Endodermal cell (in vitro differentiated cells): Measurements from ENCODE around the gene MAPK8. TPM values are rescaled to one million over a fixed set of nuclear protein-coding genes. Genes with fewer than 3 reads are reported as not detected.

Experiments used
- DNase-seq: peaks from one replicate; pipeline ENCODE4 v3.0.0-alpha.2; 2017
- H3K27ac ChIP-seq: 2 replicates; pipeline ENCODE4 v1.5.1; 2013; ENCODE audit warnings: mild to moderate bottlenecking, low read depth, low read length, moderate library complexity
- H3K27me3 ChIP-seq: 2 replicates; pipeline ENCODE4 v1.6.1; 2013; ENCODE audit warnings: mild to moderate bottlenecking, low read length, moderate library complexity; ENCODE audit not compliant: insufficient read depth, control insufficient read depth, poor library complexity, severe bottlenecking
- H3K36me3 ChIP-seq: 2 replicates; pipeline ENCODE4 v1.7.0; 2013; ENCODE audit warnings: mild to moderate bottlenecking, low read length, moderate library complexity; ENCODE audit not compliant: control insufficient read depth, insufficient read depth
- H3K4me1 ChIP-seq: one replicate; pipeline ENCODE4 v1.7.0; 2013; ENCODE audit warnings: low read length; ENCODE audit not compliant: control insufficient read depth, insufficient read depth
- H3K4me3 ChIP-seq: 2 replicates; pipeline ENCODE4 v1.5.1; 2013; ENCODE audit warnings: mild to moderate bottlenecking, low read length, moderate library complexity
- H3K9ac ChIP-seq: 2 replicates; pipeline ENCODE4 v1.6.1; 2013; ENCODE audit warnings: mild to moderate bottlenecking, low read length, moderate library complexity; ENCODE audit not compliant: poor library complexity, severe bottlenecking; ENCODE audit errors: extremely low read depth
- H3K9me3 ChIP-seq: 2 replicates; pipeline ENCODE4 v1.6.1; 2013; ENCODE audit warnings: mild to moderate bottlenecking, low read length, moderate library complexity; ENCODE audit not compliant: control insufficient read depth
- H3K27ac Mint-ChIP-seq: 2 replicates; pipeline ENCODE4 v1.8.0; 2020; ENCODE audit warnings: mixed read lengths
- H3K27me3 Mint-ChIP-seq: 2 replicates; pipeline ENCODE4 v1.8.0; 2021; ENCODE audit warnings: mild to moderate bottlenecking, mixed read lengths; ENCODE audit not compliant: insufficient read depth
- H3K36me3 Mint-ChIP-seq: 2 replicates; pipeline ENCODE4 v1.8.0; 2020; ENCODE audit warnings: low read depth, mixed read lengths
- H3K4me1 Mint-ChIP-seq: 2 replicates; pipeline ENCODE4 v1.8.0; 2020; ENCODE audit warnings: mixed read lengths
- H3K4me3 Mint-ChIP-seq: 2 replicates; pipeline ENCODE4 v1.8.0; 2020; ENCODE audit warnings: mild to moderate bottlenecking, moderate library complexity, mixed read lengths
- H3K9me3 Mint-ChIP-seq: 2 replicates; pipeline ENCODE4 v1.8.0; 2020; ENCODE audit warnings: mild to moderate bottlenecking, mixed read lengths
- CTCF ChIP-seq: fragments of 200-600 bp; sonication (generic); conservative IDR thresholded peaks from 2 replicates; pipeline ENCODE4 v1.5.0; 2021; ENCODE audit warnings: antibody characterized with exemption, mild to moderate bottlenecking
- WGBS, 2 experiments: methylation state at CpG; one replicate each; pipeline versions ENCODE4 v1.1.5 to v1.1.7; 2013; ENCODE audit warnings: missing lambda C conversion rate in 2 of 2, mixed read lengths in 1 of 2; ENCODE audit not compliant: insufficient coverage in 1 of 2, insufficient read length in 1 of 2; 5-methylcytosine and 5-hydroxymethylcytosine counted together
- total RNA-seq, 2 donors: library from RNA; stranded (reverse); fragmentation: NEBNext Ultra II Directional in 1 of 2; extraction: Animal tissue kit (Norgen Biotek cat#: 25700) in 1 of 2; gene quantifications; 2 replicates in 1 of 2; 3 replicates in 1 of 2; pipeline ENCODE4 v1.2.1, GENCODE V29; 2021

The MAPK8 gene
- total RNA-seq, 2 donors from 2014 or later: 84.2 to 146 TPM

DNA sequence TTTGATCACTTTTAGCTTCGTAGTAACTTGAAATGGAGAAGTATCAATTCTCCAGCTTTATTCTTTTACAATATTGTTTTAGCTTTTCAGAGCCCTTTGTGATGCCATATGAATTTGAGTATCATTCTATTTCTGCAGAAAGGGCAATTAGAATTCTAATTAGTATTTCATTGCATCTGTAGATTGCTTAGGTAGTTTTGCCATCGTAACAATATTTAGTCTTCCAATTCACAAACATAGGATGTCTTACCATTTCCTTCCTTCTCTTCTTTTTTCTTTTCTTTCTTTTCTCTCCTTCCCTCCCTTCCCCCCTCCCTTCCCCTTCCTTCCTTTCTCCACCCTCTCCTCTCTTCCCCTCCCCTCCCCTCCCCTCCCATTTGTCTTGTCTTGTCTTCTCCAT, 105.0 kb downstream of the MAPK8 start:
- peaks cover 41% of the 10 kb centered on the region for H3K36me3 ChIP-seq
- no peak overlapping the region for H3K27ac Mint-ChIP-seq
- no peak overlapping the region for H3K27ac ChIP-seq
- no peaks in the 10 kb centered on the region for H3K4me1 ChIP-seq
- no peak overlapping the region for H3K4me3 Mint-ChIP-seq
- peaks cover 43% of the 10 kb centered on the region for H3K36me3 Mint-ChIP-seq
- DNase-seq: no peak
- H3K9me3 Mint-ChIP-seq: peaks cover 14% of the 10 kb centered on the region
- no peak overlapping the region for H3K9ac ChIP-seq
- 88 to 94% methylated on average over 1 to 2 of the region's 2 CpGs for WGBS, 2 experiments
- H3K9me3 ChIP-seq: peaks cover 28% of the 10 kb centered on the region
- no peaks in the 10 kb centered on the region for H3K27me3 ChIP-seq
- peaks cover 5% of the 10 kb centered on the region for H3K4me1 Mint-ChIP-seq
- no peak for TF ChIP-seq CTCF
- peak overlapping the region; percentile 30 for H3K4me3 ChIP-seq
- H3K27me3 Mint-ChIP-seq: no peaks in the 10 kb centered on the region

DNA sequence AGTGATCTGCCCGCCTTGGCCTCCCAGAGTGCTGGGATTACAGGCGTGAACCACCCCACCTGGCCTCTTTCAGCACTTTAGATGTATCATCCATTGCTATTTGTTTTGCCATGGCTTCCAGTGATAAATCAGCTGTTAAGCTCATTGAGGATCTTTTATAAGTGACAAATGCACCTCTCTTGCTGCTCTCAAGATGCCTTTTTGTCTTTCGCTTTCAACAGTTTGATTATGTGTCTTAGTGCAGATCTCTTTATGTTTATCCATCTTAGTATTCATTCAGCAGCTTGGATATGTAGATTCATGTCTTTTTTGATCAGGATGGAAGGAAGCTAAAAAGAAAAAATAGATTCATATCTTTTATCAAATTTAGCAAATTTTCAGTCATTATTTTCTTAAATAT, 105.6 kb downstream of the MAPK8 start:
- no peak overlapping the region for H3K9ac ChIP-seq
- no peak overlapping the region for H3K27ac ChIP-seq
- 95 to 100% methylated on average over 3 of the region's 3 CpGs for WGBS, 2 experiments
- H3K27me3 Mint-ChIP-seq: no peaks in the 10 kb centered on the region
- no peak for DNase-seq
- peaks cover 28% of the 10 kb centered on the region for H3K9me3 ChIP-seq
- H3K4me1 ChIP-seq: peaks cover 3% of the 10 kb centered on the region
- no peak overlapping the region for H3K4me3 Mint-ChIP-seq
- H3K27ac Mint-ChIP-seq: no peak overlapping the region
- H3K9me3 Mint-ChIP-seq: peaks cover 14% of the 10 kb centered on the region
- peaks cover 37% of the 10 kb centered on the region for H3K36me3 ChIP-seq
- H3K4me3 ChIP-seq: no peak overlapping the region
- H3K4me1 Mint-ChIP-seq: peaks cover 10% of the 10 kb centered on the region
- H3K27me3 ChIP-seq: no peaks in the 10 kb centered on the region
- H3K36me3 Mint-ChIP-seq: peaks cover 43% of the 10 kb centered on the region
- TF ChIP-seq CTCF: no peak

DNA sequence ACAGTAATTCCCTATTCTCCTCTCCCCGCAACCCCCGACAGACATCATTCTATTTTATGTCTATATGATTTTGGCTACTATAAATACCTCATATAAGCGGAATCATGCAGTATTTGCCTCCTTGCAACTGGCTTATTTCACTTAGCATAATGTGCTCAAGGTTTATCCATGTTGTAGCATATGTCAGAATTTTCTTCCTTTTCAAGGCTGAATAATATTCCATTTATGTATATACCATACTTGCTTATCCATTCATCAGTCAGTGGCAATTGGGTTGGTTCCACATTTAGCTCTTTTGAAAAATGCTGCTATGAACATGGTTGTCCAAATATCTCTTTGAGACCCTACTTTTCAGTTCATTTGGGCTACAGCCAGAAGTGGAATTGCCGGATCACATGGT, 106.5 kb downstream of the MAPK8 start:
- H3K27me3 ChIP-seq: no peaks in the 10 kb centered on the region
- no peak for TF ChIP-seq CTCF
- no peak overlapping the region for H3K9ac ChIP-seq
- H3K4me3 Mint-ChIP-seq: no peak overlapping the region
- no peak overlapping the region for H3K27ac Mint-ChIP-seq
- peaks cover 12% of the 10 kb centered on the region for H3K4me1 ChIP-seq
- peaks cover 28% of the 10 kb centered on the region for H3K9me3 ChIP-seq
- H3K36me3 ChIP-seq: peaks cover 37% of the 10 kb centered on the region
- H3K36me3 Mint-ChIP-seq: peaks cover 43% of the 10 kb centered on the region
- no peak for DNase-seq
- WGBS, 2 experiments: 93 to 96% methylated on average over 2 to 4 of the region's 4 CpGs
- peaks cover 12% of the 10 kb centered on the region for H3K4me1 Mint-ChIP-seq
- no peaks in the 10 kb centered on the region for H3K27me3 Mint-ChIP-seq
- H3K4me3 ChIP-seq: no peak overlapping the region
- no peak overlapping the region for H3K27ac ChIP-seq
- peaks cover 14% of the 10 kb centered on the region for H3K9me3 Mint-ChIP-seq
